GM21526 (cell line): ENCODE data around the gene VASP.
"Not testable (repeated sequence)": the region's sequence is repeated elsewhere in the genome, so short reads cannot be mapped to it uniquely, and the experiment has no call there.

ENCODE experiments used
- ATAC-seq: cut with Tn5 transposase; IDR thresholded peaks from one replicate; pipeline ENCODE4 v1.9.1; 2021; ENCODE audit warnings: moderate library complexity; ENCODE audit not compliant: unreplicated experiment, low FRiP score

VASP gene

GRCh38 chr19:45496349-45496953 lies 10.8 kb upstream of the VASP start:
- no peak for ATAC-seq

DNA sequence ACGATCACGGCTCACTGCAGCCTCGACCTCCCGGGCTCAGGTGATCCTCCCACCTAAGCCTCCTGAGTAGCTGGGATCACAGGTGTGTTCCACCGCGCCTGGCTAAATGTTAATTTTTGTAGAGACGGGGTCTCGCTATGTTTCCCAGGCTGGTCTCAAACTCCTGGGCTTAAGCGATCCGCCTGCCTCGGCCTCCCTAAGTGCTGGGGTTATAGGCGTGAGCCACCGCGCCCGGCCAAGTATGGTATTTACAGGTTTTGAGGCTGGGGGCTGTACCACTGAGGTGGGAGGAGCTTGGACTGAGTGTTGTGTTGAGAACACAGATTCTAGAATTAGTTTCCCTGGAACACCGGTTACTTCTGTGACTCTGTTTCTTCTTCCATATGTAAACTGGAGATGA lies 9.5 kb upstream of the VASP start:
- ATAC-seq = no peak

DNA sequence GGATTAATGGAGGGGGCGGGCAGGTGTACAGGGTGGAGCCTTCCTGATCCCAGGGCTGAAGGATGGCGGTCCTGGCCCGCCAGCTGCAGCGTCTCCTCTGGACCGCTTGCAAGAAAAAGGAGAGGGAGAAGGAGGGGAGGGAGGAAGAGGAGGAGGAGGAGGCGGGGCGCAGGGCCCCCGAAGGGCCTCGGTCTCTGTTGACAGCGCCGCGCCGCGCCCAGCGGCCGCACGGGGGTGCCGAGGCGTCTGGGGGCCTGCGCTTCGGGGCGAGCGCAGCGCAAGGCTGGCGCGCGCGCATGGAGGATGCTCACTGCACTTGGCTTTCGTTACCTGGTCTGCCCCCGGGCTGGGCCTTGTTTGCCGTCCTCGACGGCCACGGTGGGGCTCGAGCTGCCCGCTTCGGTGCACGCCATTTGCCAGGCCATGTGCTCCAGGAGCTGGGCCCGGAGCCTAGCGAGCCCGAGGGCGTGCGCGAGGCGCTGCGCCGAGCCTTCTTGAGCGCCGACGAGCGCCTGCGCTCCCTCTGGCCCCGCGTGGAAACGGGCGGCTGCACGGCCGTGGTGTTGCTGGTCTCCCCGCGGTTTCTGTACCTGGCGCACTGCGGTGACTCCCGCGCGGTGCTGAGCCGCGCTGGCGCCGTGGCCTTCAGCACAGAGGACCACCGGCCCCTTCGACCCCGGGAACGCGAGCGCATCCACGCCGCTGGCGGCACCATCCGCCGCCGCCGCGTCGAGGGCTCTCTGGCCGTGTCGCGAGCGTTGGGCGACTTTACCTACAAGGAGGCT lies 8.7 kb upstream of the VASP start, which contains the start of gene PPM1N:
Gene PPM1N (plus strand): TSS at position 33 of the 785 bp plus-strand sequence. CDS start 30 bp downstream, at position 63.
- no peak for ATAC-seq

- ATAC-seq = no peak
Measured at GRCh38 chr19:45499196-45500180, 7.8 kb upstream of the VASP start.

DNA sequence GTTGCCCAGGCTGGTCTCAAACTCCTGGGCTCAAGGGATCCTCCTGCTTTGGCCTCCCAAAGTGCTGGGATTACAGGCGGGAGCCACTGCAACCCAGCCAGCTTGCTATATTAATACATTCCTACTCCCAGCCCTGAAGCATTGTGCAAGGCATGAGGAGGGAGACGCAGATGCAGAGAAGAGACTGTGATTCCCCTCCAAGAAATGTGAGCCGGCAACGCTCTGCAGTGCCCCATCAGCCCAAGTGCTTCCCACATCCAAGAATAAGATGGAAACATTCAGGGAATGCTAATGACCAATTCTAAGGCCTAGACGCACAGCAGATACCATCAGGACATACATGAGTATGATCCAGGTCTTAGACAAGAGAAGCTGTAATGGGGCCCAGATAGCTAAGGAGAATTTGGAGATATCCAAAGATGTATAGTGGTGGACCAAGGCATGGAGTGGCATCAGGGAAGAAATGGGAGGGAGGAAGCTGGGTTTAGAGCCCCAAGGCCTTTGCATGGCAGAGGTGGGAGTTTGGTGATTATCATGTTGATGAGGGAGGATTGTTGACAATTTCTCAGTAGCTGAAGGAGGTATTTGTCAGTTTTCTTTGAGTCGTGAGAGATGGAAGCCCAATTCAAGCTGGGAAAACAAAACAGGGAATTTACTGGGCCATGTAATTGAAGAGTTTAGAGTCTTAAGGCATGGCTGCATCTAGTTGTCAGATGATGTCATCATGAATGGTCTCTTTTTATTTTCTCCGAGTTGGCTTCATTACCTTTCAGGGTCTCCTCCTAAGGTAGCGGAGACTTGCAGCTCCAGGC lies 6.2 kb upstream of the VASP start:
- no peak for ATAC-seq

DNA sequence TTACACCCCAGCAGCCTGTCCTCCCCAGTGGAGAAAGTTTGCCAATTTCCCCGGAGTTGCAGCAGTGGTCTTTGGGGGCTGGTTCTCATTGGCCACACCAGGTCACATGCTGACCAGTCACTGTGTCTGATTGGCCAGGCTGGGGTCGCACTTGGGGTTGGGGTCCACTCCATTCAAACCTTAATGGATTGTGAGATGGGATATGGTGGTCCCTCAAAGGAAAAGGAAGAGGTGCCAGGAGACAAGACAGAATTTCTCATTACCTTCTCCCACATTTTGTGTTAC lies 5.6 kb upstream of the VASP start:
- ATAC-seq = no peak

DNA sequence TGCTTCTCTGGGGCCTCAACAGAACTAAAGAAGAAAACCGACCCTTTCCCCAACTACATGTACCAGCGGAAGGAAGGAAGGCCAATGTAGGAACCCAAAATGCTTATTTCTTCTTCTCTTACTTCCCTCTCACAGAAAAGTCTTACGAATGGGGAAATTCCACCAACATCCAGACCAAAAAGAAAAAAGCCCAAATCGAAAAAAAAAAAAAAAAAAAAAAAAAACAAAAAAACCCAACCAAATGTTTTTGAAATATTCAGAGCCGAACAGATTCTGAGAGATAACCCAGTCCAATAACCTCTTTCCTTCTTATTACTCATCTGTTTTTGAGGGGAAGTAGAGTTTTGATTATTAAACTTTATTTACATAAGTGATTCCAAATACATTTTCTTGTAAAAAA lies 5.2 kb upstream of the VASP start:
- no peak for ATAC-seq

DNA sequence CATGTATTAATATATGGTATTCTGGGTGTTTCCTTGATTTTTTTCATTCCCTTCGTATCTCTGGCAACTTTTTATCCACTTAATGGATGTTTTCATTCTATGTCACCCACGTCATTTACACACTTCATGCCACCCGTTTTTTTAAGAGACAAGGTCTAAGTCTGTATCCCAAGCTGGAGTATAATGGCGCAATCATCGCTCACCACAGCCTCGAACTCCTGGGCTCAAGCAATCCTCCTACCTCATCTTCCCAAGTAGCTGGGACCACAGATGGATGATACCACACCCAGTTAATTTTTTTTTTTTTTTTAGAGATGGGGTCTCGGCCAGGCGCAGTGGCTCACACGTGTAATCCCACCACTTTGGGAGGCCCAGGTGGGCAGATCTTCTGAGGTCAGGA lies 3.4 kb upstream of the VASP start:
- no peak for ATAC-seq

GRCh38 chr19:45505151-45505995 lies 1.9 kb upstream of the VASP start:
- no peak for ATAC-seq

DNA sequence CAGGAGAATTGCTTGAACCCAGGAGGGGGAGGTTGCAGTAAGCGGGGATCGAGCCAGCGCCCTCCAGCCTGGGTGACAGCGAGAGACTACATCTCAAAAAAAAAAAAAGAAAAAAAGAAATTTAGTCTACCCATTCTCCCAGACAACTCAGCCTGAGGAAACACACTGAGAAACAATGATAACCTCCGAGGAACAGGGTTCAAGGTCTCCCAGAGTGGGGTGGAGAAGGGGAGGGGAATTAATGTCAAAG lies 1.4 kb upstream of the VASP start:
- ATAC-seq = no peak

DNA sequence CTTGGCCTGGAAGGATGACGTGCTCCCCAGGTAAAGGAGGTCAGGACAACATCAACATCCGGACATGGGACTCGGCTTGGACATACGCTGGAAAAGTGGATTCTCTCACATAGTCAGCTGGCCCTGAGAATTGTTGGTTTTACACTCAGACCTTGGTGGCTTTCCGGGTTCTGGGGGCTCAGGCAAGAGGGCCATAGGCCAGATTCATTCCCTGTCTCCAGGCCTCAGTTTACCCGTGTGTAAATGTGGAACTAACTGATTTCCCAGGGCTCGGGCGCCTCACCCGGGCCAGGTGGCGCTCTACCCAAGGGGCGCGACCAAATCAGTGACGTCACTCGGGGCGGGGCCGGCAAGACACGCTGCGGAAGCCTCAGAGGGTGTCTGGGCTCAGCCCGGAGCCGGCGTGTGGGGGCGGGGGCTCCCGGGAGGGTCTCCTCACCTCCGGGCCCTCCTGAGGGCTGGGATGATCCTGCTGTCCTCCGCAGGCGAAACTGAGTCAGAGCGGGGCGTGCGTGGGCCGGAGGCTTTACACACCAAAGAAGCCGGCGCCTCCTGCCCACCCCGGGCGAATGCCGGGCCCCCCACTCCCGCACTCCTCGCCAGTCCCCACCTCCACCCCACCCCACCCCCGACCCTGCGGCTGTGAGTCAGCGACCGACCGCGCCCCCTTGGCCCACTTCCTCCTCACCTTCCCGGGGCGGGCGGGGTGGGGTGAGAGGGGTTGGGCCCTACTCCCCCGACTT lies 862 bp upstream of the VASP start:
- peak; percentile 54 for ATAC-seq

DNA sequence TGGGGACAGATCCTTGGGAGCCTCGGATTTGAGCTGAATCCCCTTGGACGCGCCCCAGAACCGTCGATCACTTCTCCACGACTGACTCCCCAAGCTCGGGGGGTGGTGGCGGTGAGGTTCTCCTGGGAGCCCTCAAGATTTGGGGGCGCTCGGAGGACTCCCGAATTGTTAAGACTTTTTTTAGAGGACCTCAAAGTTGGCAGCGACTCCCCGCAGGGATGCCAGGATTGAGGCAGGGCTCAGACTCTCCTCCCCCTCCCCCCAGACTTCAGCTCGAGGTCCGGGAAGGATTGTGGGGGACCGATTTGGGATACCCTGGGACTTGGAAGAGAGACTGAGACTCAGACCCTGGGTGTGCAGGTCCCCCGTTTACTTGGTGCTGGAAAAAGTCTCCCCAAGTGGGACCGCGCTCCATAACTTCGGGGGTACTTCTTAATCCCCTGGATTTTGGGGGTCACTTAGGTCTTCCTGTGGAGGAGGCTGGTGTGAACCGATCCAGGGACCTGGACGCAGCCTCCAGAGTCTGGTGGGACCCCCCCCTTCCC lies 665 bp downstream of the VASP start:
- no peak for ATAC-seq

DNA sequence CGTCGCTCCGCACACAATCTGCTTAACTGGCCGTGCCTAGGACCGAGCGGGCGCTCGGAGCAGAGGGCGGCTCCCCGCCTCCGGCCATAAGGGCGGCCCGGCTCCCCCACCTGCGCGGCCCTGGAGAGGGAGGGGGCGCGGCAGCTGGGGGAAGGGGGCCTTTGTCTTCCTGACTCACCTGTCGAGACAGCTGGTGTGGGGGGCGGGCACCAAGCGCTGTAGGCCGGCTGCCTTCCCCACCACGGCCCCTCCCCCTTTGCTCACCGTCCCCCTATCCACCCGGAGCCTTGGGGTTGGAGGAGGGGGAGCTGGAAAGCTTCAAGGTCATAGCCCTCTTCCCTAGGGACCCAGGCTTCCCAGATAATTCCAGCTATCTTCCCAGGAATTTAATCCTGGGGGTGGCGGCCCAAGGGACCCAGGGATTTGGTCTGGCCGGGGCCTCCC lies 1.2 kb downstream of the VASP start:
- no peak for ATAC-seq

DNA sequence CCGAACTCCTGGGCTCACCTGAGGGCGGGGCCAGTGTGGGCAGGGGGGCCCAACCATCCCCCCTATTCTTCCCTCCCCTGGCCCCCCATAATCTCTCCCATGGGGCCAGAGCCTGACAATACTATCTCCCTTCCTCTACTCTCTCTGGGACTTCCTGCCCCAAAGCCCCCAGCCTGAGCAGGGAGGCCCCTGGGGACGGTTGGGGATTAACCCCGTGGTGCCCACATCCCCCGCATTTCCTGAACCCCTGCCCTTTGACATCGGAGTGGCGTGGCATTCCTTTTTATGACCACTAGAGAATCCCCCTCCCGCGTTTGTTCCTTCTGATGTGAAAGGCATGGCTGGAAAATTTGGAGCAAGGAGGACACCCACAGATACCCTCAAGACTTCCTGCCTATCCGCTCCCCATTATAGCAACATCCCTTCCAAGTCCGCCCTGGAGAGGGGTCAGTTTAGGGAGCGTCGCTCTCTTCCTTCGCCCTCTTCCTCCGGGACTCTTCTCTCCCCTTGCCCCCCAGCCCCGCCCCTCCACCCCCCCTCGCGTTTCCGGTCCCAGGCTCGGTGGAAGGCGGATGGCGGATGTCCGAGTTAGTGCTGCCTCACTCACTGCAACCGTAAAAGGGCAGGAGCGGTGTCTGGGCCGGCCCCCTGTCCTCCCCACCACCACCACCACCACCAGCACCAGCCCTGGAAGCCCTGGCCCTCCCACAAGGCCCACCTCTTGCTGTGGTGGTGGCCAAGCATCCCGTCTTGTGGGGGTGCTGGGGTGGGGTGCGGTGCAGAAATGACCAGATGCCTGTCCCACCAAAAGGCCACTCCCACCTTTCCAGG lies 1.8 kb downstream of the VASP start:
- ATAC-seq = no peak

DNA sequence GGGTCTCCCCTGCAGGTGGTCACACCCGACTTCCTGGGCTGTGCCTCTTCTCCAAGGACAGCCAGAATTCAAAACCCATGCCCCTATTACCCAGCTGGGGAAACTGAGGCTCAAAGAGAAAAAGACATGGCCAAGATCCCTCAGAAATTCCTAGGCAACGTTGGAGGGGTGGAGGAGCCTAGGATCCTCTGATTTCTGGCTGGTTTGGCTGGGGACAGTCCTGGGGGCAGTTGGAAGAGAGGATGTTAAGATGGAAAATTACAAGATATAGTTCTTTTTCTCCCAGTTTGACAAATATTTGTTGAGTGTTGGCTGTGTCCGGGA lies 2.4 kb downstream of the VASP start:
- ATAC-seq = no peak

DNA sequence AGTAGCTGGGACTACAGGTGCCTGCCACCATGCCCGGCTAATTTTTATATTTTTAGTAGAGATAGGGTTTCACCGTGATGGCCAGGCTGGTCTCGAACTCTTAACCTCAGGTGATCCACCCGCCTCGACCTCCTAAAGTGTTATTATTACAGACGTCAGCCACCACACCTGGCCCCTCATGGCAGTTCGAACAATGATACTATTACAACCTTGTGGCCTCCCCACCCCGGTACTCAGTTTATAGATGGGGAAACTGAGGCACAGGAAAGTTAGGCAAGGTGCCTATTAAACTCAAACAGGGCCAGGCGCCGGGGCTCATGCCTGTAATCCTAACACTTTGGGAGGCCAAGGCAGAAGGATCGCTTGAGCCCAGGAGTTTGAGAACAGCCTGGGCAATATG lies 3.1 kb downstream of the VASP start:
- ATAC-seq = not testable (repeated sequence)

GRCh38 chr19:45511074-45511473 lies 3.8 kb downstream of the VASP start:
- no peak for ATAC-seq

DNA sequence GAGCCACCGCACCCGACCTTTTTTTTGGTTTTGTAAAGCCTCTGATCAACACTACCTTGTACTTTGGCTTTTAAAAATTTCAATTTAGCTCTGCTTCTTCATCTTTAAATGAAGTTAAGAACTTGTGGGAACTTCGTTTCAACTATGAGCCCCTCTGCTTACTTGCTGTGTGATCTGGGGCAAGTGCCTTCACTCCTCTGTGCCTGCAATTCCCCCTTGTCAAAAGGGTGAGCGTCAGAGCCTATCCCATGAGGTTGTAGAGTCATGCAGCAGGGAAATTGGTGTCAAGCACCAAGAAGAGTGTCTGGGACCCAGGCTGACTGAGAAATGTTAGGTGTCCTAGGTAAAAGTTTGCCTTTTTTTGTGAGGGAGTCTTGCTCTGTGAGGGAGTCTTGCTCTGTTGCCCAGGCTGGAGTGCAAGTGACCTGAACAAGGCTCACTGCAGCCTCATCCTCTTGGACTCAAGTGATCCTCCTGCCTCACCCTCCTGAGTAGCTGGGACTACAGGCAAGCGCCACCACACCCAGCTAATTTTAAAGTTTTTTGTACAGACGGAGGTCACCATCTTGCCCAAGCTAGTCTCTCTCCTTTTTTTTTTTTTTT lies 5.7 kb downstream of the VASP start:
- ATAC-seq = no peak
